ENCODE measurements around the gene OR7C2. TPM values are rescaled to one million over a fixed set of nuclear protein-coding genes. Genes with fewer than 3 reads are reported as not detected.

Gene OR7C2
- total RNA-seq, 2 experiments from 2014 or later: not detected

Other genes with a start within 250 kb of the OR7C2 start
- under 1 TPM; 0.40 to 0.45 TPM for gene ADGRE2, start 162.9 kb upstream of the OR7C2 start, total RNA-seq
- gene OR7A5, start 106.3 kb upstream of the OR7C2 start, total RNA-seq: not detected
- not detected for gene OR7C1, start 106.3 kb upstream of the OR7C2 start, total RNA-seq
- gene OR7A10, start 92.6 kb upstream of the OR7C2 start, total RNA-seq: not detected
- not detected for gene OR7A17, start 55.4 kb upstream of the OR7C2 start, total RNA-seq
- not detected for gene SLC1A6, start 38.4 kb downstream of the OR7C2 start, total RNA-seq
- gene CASP14, start 108.0 kb downstream of the OR7C2 start, total RNA-seq: not detected
- not detected for gene OR1I1, start 140.7 kb downstream of the OR7C2 start, total RNA-seq
- gene SYDE1, start 165.9 kb downstream of the OR7C2 start, total RNA-seq: 1 to 10 TPM in 1 of 2 experiments, under 1 TPM in 1; 0.67 to 1.1 TPM

Measured in activated naive CD4-positive, alpha-beta T cell treated with anti-CD3 and anti-CD28 coated beads for 36 hours (primary cell).